Measurements from ENCODE around the gene TSHZ2. TPM values are rescaled to one million over a fixed set of nuclear protein-coding genes. Genes with fewer than 3 reads are reported as not detected.

Gene TSHZ2
- polyA plus RNA-seq, 1 donor: 10.7 TPM

GRCh38 chr20:53283011-53283410, 310.9 kb downstream of the TSHZ2 start:
- Histone ChIP-seq H3K27ac (ENCODE audit: low read length) (no peak overlapping the region), H3K4me1 (ENCODE audit: control insufficient read depth, insufficient read depth, low read length) (no peaks in the 10 kb centered on the region), H3K4me3 (ENCODE audit: low read length) (no peak overlapping the region), H3K9me3 (ENCODE audit: control insufficient read depth, low read depth, low read length) (no peaks in the 10 kb centered on the region), H3K36me3 (ENCODE audit: control insufficient read depth, insufficient read depth, low read length) (no peaks in the 10 kb centered on the region), H3K27me3 (ENCODE audit: control insufficient read depth, insufficient read depth, low read length) (no peaks in the 10 kb centered on the region)
- no peak for DNase-seq
- WGBS (ENCODE audit: insufficient coverage, low lambda C conversion rate): 44% methylated on average over 1 of the region's 2 CpGs

GRCh38 chr20:53283597-53283996, 311.4 kb downstream of the TSHZ2 start:
- no peak overlapping the region for H3K4me3 ChIP-seq (ENCODE audit: low read length)
- no CpG with 5 or more reads among the region's 3 CpGs for WGBS (ENCODE audit: insufficient coverage, low lambda C conversion rate)
- no peaks in the 10 kb centered on the region for H3K9me3 ChIP-seq (ENCODE audit: control insufficient read depth, low read depth, low read length)
- H3K27ac ChIP-seq (ENCODE audit: low read length): no peak overlapping the region
- no peak for DNase-seq
- no peaks in the 10 kb centered on the region for H3K27me3 ChIP-seq (ENCODE audit: control insufficient read depth, insufficient read depth, low read length)
- H3K36me3 ChIP-seq (ENCODE audit: control insufficient read depth, insufficient read depth, low read length): no peaks in the 10 kb centered on the region
- H3K4me1 ChIP-seq (ENCODE audit: control insufficient read depth, insufficient read depth, low read length): no peaks in the 10 kb centered on the region

DNA sequence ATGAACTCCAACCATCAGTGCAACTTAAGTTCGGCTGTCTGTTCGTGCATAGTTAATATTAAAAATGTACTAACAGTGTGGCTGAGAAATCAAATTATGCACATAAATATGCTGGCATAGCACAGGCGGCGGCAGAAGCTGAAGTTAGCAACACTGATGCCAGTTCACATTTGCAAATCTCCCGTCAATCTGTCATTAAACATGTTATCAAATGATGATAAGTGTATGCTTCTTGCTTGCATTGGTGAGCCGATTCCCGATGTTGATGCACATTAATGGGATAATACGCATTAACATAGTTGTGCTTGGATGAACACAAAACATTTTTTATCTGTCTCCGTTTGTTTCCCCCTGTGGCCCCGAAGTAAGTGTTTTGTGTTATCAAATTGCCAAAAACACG, 312.1 kb downstream of the TSHZ2 start:
- DNase-seq: no peak
- Histone ChIP-seq H3K4me3 (ENCODE audit: low read length) (no peak overlapping the region), H3K27ac (ENCODE audit: low read length) (no peak overlapping the region), H3K9me3 (ENCODE audit: control insufficient read depth, low read depth, low read length) (no peaks in the 10 kb centered on the region), H3K4me1 (ENCODE audit: control insufficient read depth, insufficient read depth, low read length) (no peaks in the 10 kb centered on the region), H3K27me3 (ENCODE audit: control insufficient read depth, insufficient read depth, low read length) (no peaks in the 10 kb centered on the region), H3K36me3 (ENCODE audit: control insufficient read depth, insufficient read depth, low read length) (no peaks in the 10 kb centered on the region)
- 76% methylated on average over 3 of the region's 11 CpGs for WGBS (ENCODE audit: insufficient coverage, low lambda C conversion rate)

GRCh38 chr20:53284696-53285095, 312.5 kb downstream of the TSHZ2 start:
- Histone ChIP-seq H3K27ac (ENCODE audit: low read length) (no peak overlapping the region), H3K36me3 (ENCODE audit: control insufficient read depth, insufficient read depth, low read length) (no peaks in the 10 kb centered on the region), H3K4me1 (ENCODE audit: control insufficient read depth, insufficient read depth, low read length) (no peaks in the 10 kb centered on the region), H3K27me3 (ENCODE audit: control insufficient read depth, insufficient read depth, low read length) (no peaks in the 10 kb centered on the region), H3K4me3 (ENCODE audit: low read length) (no peak overlapping the region), H3K9me3 (ENCODE audit: control insufficient read depth, low read depth, low read length) (no peaks in the 10 kb centered on the region)
- no peak for DNase-seq
- WGBS (ENCODE audit: insufficient coverage, low lambda C conversion rate): 82% methylated on average over 2 of the region's 11 CpGs

DNA sequence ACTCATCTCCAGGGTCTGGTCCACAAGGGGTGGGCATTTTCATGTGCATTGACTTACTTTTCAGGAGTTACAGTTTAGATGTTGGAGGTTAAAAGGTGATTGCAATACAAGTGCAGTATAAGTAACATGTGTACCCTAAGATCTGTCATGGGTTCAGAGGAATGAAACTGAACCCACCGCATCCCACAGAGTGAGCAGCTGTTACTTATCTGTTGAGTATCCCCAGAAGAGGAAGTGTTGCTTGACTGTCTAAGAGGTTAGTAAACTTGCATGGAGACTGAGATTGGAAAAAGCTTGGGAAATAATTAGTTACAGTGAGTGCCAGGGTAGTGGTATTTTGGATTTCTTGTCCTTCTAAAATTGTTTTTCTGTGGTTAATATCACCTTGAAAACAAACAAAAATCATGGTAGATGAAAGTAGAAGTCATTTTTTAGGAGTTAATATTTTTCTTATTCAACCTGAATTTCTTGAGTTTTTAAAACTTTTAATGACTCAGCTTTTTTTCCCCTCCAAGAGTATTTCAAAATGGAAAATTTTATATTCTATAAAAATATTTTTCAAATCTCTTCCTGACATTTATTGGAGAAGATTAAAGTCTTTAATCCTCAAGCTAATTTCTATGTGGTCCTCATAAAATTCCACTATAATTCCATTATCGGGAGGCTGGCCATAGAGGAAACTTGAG, 315.3 kb downstream of the TSHZ2 start:
- Histone ChIP-seq H3K9me3 (ENCODE audit: control insufficient read depth, low read depth, low read length) (no peaks in the 10 kb centered on the region), H3K4me1 (ENCODE audit: control insufficient read depth, insufficient read depth, low read length) (no peaks in the 10 kb centered on the region), H3K27ac (ENCODE audit: low read length) (no peak overlapping the region), H3K4me3 (ENCODE audit: low read length) (no peak overlapping the region), H3K27me3 (ENCODE audit: control insufficient read depth, insufficient read depth, low read length) (no peaks in the 10 kb centered on the region), H3K36me3 (ENCODE audit: control insufficient read depth, insufficient read depth, low read length) (no peaks in the 10 kb centered on the region)
- no peak for DNase-seq
- 100% methylated on average over 1 of the region's 2 CpGs for WGBS (ENCODE audit: insufficient coverage, low lambda C conversion rate)

GRCh38 chr20:53291548-53291947, 319.4 kb downstream of the TSHZ2 start:
- WGBS (ENCODE audit: insufficient coverage, low lambda C conversion rate): no CpG with 5 or more reads among the region's 3 CpGs
- no peaks in the 10 kb centered on the region for H3K9me3 ChIP-seq (ENCODE audit: control insufficient read depth, low read depth, low read length)
- H3K4me1 ChIP-seq (ENCODE audit: control insufficient read depth, insufficient read depth, low read length): no peaks in the 10 kb centered on the region
- no peak for DNase-seq
- no peak overlapping the region for H3K4me3 ChIP-seq (ENCODE audit: low read length)
- H3K27ac ChIP-seq (ENCODE audit: low read length): no peak overlapping the region
- no peaks in the 10 kb centered on the region for H3K27me3 ChIP-seq (ENCODE audit: control insufficient read depth, insufficient read depth, low read length)
- H3K36me3 ChIP-seq (ENCODE audit: control insufficient read depth, insufficient read depth, low read length): no peaks in the 10 kb centered on the region

- WGBS (ENCODE audit: insufficient coverage, low lambda C conversion rate): no CpG with 5 or more reads among the region's 1 CpG
- H3K27me3 ChIP-seq (ENCODE audit: control insufficient read depth, insufficient read depth, low read length): no peaks in the 10 kb centered on the region
- H3K9me3 ChIP-seq (ENCODE audit: control insufficient read depth, low read depth, low read length): no peaks in the 10 kb centered on the region
- DNase-seq: no peak
- H3K27ac ChIP-seq (ENCODE audit: low read length): no peak overlapping the region
- H3K36me3 ChIP-seq (ENCODE audit: control insufficient read depth, insufficient read depth, low read length): no peaks in the 10 kb centered on the region
- H3K4me1 ChIP-seq (ENCODE audit: control insufficient read depth, insufficient read depth, low read length): no peaks in the 10 kb centered on the region
- no peak overlapping the region for H3K4me3 ChIP-seq (ENCODE audit: low read length)
Measured at GRCh38 chr20:53292347-53292746, 320.2 kb downstream of the TSHZ2 start.

- Histone ChIP-seq H3K4me3 (ENCODE audit: low read length) (no peak overlapping the region), H3K9me3 (ENCODE audit: control insufficient read depth, low read depth, low read length) (no peaks in the 10 kb centered on the region)
Measured at GRCh38 chr20:53294804-53295203, 322.6 kb downstream of the TSHZ2 start.

GRCh38 chr20:53296025-53296424, 323.9 kb downstream of the TSHZ2 start:
- no peak for DNase-seq
- H3K36me3 ChIP-seq (ENCODE audit: control insufficient read depth, insufficient read depth, low read length): no peaks in the 10 kb centered on the region
- no peaks in the 10 kb centered on the region for H3K27me3 ChIP-seq (ENCODE audit: control insufficient read depth, insufficient read depth, low read length)
- no peak overlapping the region for H3K27ac ChIP-seq (ENCODE audit: low read length)
- no peaks in the 10 kb centered on the region for H3K9me3 ChIP-seq (ENCODE audit: control insufficient read depth, low read depth, low read length)
- no peaks in the 10 kb centered on the region for H3K4me1 ChIP-seq (ENCODE audit: control insufficient read depth, insufficient read depth, low read length)
- whole genome bisulfite sequencing (ENCODE audit: insufficient coverage, low lambda C conversion rate): 86% methylated on average over 1 of the region's 2 CpGs
- no peak overlapping the region for H3K4me3 ChIP-seq (ENCODE audit: low read length)

More at GRCh38 chr20:53294804-53295203, 322.6 kb downstream of the TSHZ2 start:
- no peaks in the 10 kb centered on the region for H3K27me3 ChIP-seq (ENCODE audit: control insufficient read depth, insufficient read depth, low read length)
- no peak for DNase-seq
- 100% methylated on average over 3 of the region's 3 CpGs for WGBS (ENCODE audit: insufficient coverage, low lambda C conversion rate)
- H3K4me1 ChIP-seq (ENCODE audit: control insufficient read depth, insufficient read depth, low read length): no peaks in the 10 kb centered on the region
- H3K36me3 ChIP-seq (ENCODE audit: control insufficient read depth, insufficient read depth, low read length): no peaks in the 10 kb centered on the region
- no peak overlapping the region for H3K27ac ChIP-seq (ENCODE audit: low read length)

GRCh38 chr20:53296451-53297153, 324.4 kb downstream of the TSHZ2 start:
- Histone ChIP-seq H3K27ac (ENCODE audit: low read length) (no peak overlapping the region), H3K4me1 (ENCODE audit: control insufficient read depth, insufficient read depth, low read length) (no peaks in the 10 kb centered on the region), H3K4me3 (ENCODE audit: low read length) (no peak overlapping the region), H3K36me3 (ENCODE audit: control insufficient read depth, insufficient read depth, low read length) (no peaks in the 10 kb centered on the region), H3K9me3 (ENCODE audit: control insufficient read depth, low read depth, low read length) (no peaks in the 10 kb centered on the region), H3K27me3 (ENCODE audit: control insufficient read depth, insufficient read depth, low read length) (no peaks in the 10 kb centered on the region)
- no peak for DNase-seq
- WGBS (ENCODE audit: insufficient coverage, low lambda C conversion rate): 80% methylated on average over 1 of the region's 2 CpGs

DNA sequence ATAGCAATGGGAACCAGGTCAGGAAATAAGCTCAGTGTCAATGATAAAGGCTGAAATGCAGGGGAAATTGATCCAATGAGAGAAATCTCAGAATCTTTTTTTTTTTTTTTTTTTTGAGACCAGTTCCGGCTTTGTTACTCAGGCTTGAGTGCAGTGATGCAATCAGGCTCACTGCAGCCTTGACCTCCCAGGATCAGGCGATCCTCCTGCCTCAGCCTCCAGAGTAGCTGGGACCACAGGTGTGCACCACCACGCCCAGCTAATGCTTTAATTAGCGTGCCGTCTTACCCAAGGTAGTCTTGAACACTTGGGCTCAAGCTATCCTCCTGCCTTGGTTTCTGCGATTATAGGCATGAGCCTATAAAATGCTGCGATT, 325.0 kb downstream of the TSHZ2 start:
- Histone ChIP-seq H3K27me3 (ENCODE audit: control insufficient read depth, insufficient read depth, low read length) (no peaks in the 10 kb centered on the region), H3K4me1 (ENCODE audit: control insufficient read depth, insufficient read depth, low read length) (no peaks in the 10 kb centered on the region), H3K4me3 (ENCODE audit: low read length) (no peak overlapping the region), H3K27ac (ENCODE audit: low read length) (no peak overlapping the region), H3K9me3 (ENCODE audit: control insufficient read depth, low read depth, low read length) (no peaks in the 10 kb centered on the region), H3K36me3 (ENCODE audit: control insufficient read depth, insufficient read depth, low read length) (no peaks in the 10 kb centered on the region)
- DNase-seq: no peak
- WGBS (ENCODE audit: insufficient coverage, low lambda C conversion rate): 100% methylated on average over 1 of the region's 7 CpGs

All from large intestine (tissue), 3 donors.